SK-N-SH treated with all-trans-retinoic acid at 6 μM for 48 hours (cell line): Measurements from ENCODE around the gene MDFIC.

Source experiments
- ISL1 ChIP-seq: fragments of 250-450 bp; sonication (Bioruptor Pico); IDR thresholded peaks from 2 replicates; pipeline ENCODE4 v2.1.2; 2022; ENCODE audit warnings: mild to moderate bottlenecking, moderate library complexity
- OSR1 ChIP-seq: fragments of 250-450 bp; sonication (Bioruptor Pico); IDR thresholded peaks from 2 replicates; pipeline ENCODE4 v1.8.0; 2022; ENCODE audit warnings: moderate library complexity, mild to moderate bottlenecking, inconsistent platforms
- SNAI2 ChIP-seq: fragments of 250-450 bp; sonication (Bioruptor Pico); IDR thresholded peaks from 2 replicates; pipeline ENCODE4 v1.5.0; 2020; ENCODE audit warnings: mild to moderate bottlenecking, moderate library complexity
- ZFP3 ChIP-seq: fragments of 250-450 bp; sonication (Bioruptor Pico); IDR thresholded peaks from 2 replicates; pipeline ENCODE4 v1.5.0; 2020; ENCODE audit warnings: mild to moderate bottlenecking, moderate library complexity
- TF ChIP-seq, protein P1 (sequence below): fragments of 250-450 bp; sonication (Bioruptor Pico); IDR thresholded peaks from 2 replicates; pipeline ENCODE4 v1.8.0; 2020; ENCODE audit warnings: mild to moderate bottlenecking, moderate library complexity, borderline replicate concordance
- TF ChIP-seq, protein P2 (sequence below): fragments of 250-450 bp; sonication (Bioruptor Pico); IDR thresholded peaks from 2 replicates; pipeline ENCODE4 v1.5.1; 2020; ENCODE audit warnings: low read depth, mild to moderate bottlenecking, moderate library complexity

DNA sequence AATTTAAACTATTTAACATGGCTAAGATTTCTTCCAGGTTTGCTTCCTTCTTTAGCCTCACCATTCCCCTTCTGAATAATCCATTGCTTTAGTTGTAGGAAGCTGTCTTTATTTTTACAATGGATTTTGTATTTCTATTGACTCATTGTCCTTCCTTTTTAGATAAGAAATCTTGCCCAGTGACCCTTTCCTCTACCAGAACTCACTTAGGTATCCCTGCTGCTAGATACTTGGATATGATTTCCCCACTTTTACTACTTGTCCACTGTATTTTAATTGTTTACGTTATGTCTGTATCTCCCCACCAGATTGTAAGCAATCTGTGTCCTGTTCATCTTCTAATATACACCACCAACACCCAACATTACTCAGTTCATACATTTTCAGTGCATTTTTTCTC, 47.7 kb upstream of the MDFIC start:
- TF ChIP-seq, protein P1, sequence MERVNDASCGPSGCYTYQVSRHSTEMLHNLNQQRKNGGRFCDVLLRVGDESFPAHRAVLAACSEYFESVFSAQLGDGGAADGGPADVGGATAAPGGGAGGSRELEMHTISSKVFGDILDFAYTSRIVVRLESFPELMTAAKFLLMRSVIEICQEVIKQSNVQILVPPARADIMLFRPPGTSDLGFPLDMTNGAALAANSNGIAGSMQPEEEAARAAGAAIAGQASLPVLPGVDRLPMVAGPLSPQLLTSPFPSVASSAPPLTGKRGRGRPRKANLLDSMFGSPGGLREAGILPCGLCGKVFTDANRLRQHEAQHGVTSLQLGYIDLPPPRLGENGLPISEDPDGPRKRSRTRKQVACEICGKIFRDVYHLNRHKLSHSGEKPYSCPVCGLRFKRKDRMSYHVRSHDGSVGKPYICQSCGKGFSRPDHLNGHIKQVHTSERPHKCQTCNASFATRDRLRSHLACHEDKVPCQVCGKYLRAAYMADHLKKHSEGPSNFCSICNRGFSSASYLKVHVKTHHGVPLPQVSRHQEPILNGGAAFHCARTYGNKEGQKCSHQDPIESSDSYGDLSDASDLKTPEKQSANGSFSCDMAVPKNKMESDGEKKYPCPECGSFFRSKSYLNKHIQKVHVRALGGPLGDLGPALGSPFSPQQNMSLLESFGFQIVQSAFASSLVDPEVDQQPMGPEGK (CRISPR knock-in tag) = no peak
- TF ChIP-seq ZFP3 (no peak), ISL1 (no peak), SNAI2 (CRISPR knock-in tag) (no peak), OSR1 (CRISPR knock-in tag) (no peak)
- TF ChIP-seq, protein P2, sequence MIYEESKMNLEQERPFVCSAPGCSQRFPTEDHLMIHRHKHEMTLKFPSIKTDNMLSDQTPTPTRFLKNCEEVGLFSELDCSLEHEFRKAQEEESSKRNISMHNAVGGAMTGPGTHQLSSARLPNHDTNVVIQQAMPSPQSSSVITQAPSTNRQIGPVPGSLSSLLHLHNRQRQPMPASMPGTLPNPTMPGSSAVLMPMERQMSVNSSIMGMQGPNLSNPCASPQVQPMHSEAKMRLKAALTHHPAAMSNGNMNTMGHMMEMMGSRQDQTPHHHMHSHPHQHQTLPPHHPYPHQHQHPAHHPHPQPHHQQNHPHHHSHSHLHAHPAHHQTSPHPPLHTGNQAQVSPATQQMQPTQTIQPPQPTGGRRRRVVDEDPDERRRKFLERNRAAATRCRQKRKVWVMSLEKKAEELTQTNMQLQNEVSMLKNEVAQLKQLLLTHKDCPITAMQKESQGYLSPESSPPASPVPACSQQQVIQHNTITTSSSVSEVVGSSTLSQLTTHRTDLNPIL = no peak
